H1 (cell line): ENCODE data around the gene CMIP. TPM values are rescaled to one million over a fixed set of nuclear protein-coding genes. Genes with fewer than 3 reads are reported as not detected.

Source experiments
- CTCF ChIA-PET: fragments of 300-600 bp; sonication (Branson Sonifier 250); formaldehyde crosslinking; loops from one replicate; lab custom pipeline; 2021; ENCODE audit not compliant: partially characterized antibody; lab: Charles Lee
- POLR2A ChIA-PET: fragments of 300-600 bp; sonication (Branson Sonifier 250); formaldehyde crosslinking; loops from one replicate; lab custom pipeline; 2021; ENCODE audit warnings: inconsistent platforms; ENCODE audit not compliant: partially characterized antibody; lab: Charles Lee
- DNase-seq, 2 experiments: peaks; one replicate each; pipeline versions ENCODE4 v3.0.0 to v3.0.0-alpha.2; 2010 to 2022; ENCODE audit warnings: low spot score in 2 of 2, low read depth in 1 of 2, mixed read lengths in 1 of 2
- FAIRE-seq: peaks from 2 replicates; lab custom pipeline; 2011; peaks lifted over from hg19 to GRCh38; lab: Jason Lieb, UNC
- H2AFZ ChIP-seq: 2 replicates; pipeline ENCODE4 v1.8.1; 2012; ENCODE audit warnings: low read length, inconsistent platforms
- H2AK5ac ChIP-seq: 2 replicates; pipeline ENCODE4 v1.6.1; 2013; ENCODE audit warnings: low read depth, low read length
- H2BK120ac ChIP-seq: replicated peaks from 2 replicates; pipeline ENCODE3; 2013; ENCODE audit warnings: low read depth, low read length, inconsistent platforms
- H2BK12ac ChIP-seq: 2 replicates; pipeline ENCODE4 v1.6.1; 2013; ENCODE audit warnings: low read depth, low read length
- H2BK15ac ChIP-seq: 2 replicates; pipeline ENCODE4 v1.6.1; 2013; ENCODE audit warnings: low read length
- H2BK20ac ChIP-seq: 2 replicates; pipeline ENCODE4 v1.6.1; 2013; ENCODE audit warnings: low read length
- H2BK5ac ChIP-seq: 2 replicates; pipeline ENCODE4 v1.6.1; 2013; ENCODE audit warnings: low read depth, low read length
- H3K14ac ChIP-seq: 2 replicates; pipeline ENCODE4 v1.6.1; 2013; ENCODE audit warnings: inconsistent platforms; ENCODE audit not compliant: insufficient read length
- H3K18ac ChIP-seq: 2 replicates; pipeline ENCODE4 v1.6.1; 2013; ENCODE audit warnings: low read length; ENCODE audit errors: extremely low read depth
- H3K23ac ChIP-seq: 2 replicates; pipeline ENCODE4 v1.6.1; 2013; ENCODE audit warnings: inconsistent platforms; ENCODE audit not compliant: insufficient read length
- H3K23me2 ChIP-seq: 2 replicates; pipeline ENCODE4 v1.6.1; 2013; ENCODE audit warnings: low read depth, low read length
- H3K27ac ChIP-seq: 2 replicates; pipeline ENCODE4 v1.6.1; 2011; ENCODE audit warnings: low read depth, low read length, inconsistent platforms
- H3K27me3 ChIP-seq, 4 experiments: replicated peaks in 1 of 4; 1 replicate in 1 of 4; 2 replicates in 3 of 4; pipeline versions ENCODE4 v1.6.1 to v1.8.1; 2011 to 2013; ENCODE audit warnings: low read length in 3 of 4, mild to moderate bottlenecking in 3 of 4, inconsistent platforms in 2 of 4, mixed read lengths in 2 of 4, moderate library complexity in 1 of 4; ENCODE audit not compliant: control insufficient read depth in 3 of 4, insufficient read depth in 3 of 4; ENCODE audit errors: extremely low read depth in 1 of 4
- H3K36me3 ChIP-seq, 4 experiments: 2 replicates each; pipeline versions ENCODE4 v1.6.1 to v1.8.1; 2011 to 2013; ENCODE audit warnings: mild to moderate bottlenecking in 4 of 4, low read length in 3 of 4, moderate library complexity in 2 of 4, control low read depth in 1 of 4, inconsistent platforms in 1 of 4; ENCODE audit not compliant: insufficient read depth in 4 of 4, control insufficient read depth in 2 of 4
- H3K4ac ChIP-seq: replicated peaks from 2 replicates; pipeline ENCODE3; 2013; ENCODE audit warnings: low read length, low read depth, mixed read lengths, inconsistent platforms; ENCODE audit not compliant: insufficient read length
- H3K4me1 ChIP-seq, 4 experiments: replicated peaks in 1 of 4; 1 replicate in 1 of 4; 2 replicates in 3 of 4; pipeline versions ENCODE4 v1.6.1 to v1.8.1; 2011 to 2013; ENCODE audit warnings: low read length in 3 of 4, inconsistent platforms in 2 of 4, mixed read lengths in 1 of 4; ENCODE audit not compliant: insufficient read depth in 4 of 4, control insufficient read depth in 3 of 4
- H3K4me2 ChIP-seq, 2 experiments: 2 replicates each; pipeline versions ENCODE4 v1.6.1 to v1.8.1; 2011 to 2013; ENCODE audit warnings: low read depth in 2 of 2, low read length in 2 of 2, control low read depth in 1 of 2, inconsistent platforms in 1 of 2, mild to moderate bottlenecking in 1 of 2; ENCODE audit not compliant: insufficient read depth in 1 of 2
- H3K4me3 ChIP-seq, 4 experiments: fragments of 200-600, 300-600 bp in 1 of 4; sonication (generic), shearing (Covaris generic), sonication (Bioruptor Twin) in 1 of 4; 2 replicates each; pipeline versions ENCODE4 v1.5.1 to v1.8.1; 2011 to 2016; ENCODE audit warnings: low read length in 4 of 4, low read depth in 3 of 4, control low read depth in 2 of 4, inconsistent platforms in 2 of 4, mild to moderate bottlenecking in 2 of 4, mixed read lengths in 1 of 4, moderate library complexity in 1 of 4; ENCODE audit not compliant: insufficient read depth in 2 of 4; ENCODE audit errors: extremely low read depth in 1 of 4
- H3K56ac ChIP-seq: replicated peaks from 2 replicates; pipeline ENCODE3; 2013; ENCODE audit warnings: low read depth, mild to moderate bottlenecking, mixed read lengths, low read length, inconsistent platforms; ENCODE audit not compliant: insufficient read length
- H3K79me1 ChIP-seq: 2 replicates; pipeline ENCODE4 v1.6.1; 2013; ENCODE audit warnings: low read depth, low read length, control low read depth
- H3K79me2 ChIP-seq, 2 experiments: 2 replicates each; pipeline versions ENCODE4 v1.6.1 to v1.8.1; 2012 to 2013; ENCODE audit warnings: low read length in 2 of 2, mild to moderate bottlenecking in 2 of 2, inconsistent platforms in 1 of 2; ENCODE audit not compliant: insufficient read depth in 2 of 2, control insufficient read depth in 1 of 2
- H3K9ac ChIP-seq, 4 experiments: replicated peaks in 1 of 4; 1 replicate in 1 of 4; 2 replicates in 3 of 4; pipeline versions ENCODE4 v1.6.1 to v1.8.1; 2011 to 2013; ENCODE audit warnings: low read depth in 3 of 4, low read length in 3 of 4, control low read depth in 2 of 4, mild to moderate bottlenecking in 2 of 4, moderate library complexity in 2 of 4, inconsistent platforms in 1 of 4; ENCODE audit errors: extremely low read depth in 1 of 4
- H3K9me3 ChIP-seq, 2 experiments: 2 replicates each; pipeline versions ENCODE4 v1.6.1 to v1.8.1; 2012 to 2013; ENCODE audit warnings: mild to moderate bottlenecking in 2 of 2, moderate library complexity in 2 of 2, control low read depth in 1 of 2, inconsistent platforms in 1 of 2, low read depth in 1 of 2, low read length in 1 of 2, mixed read lengths in 1 of 2; ENCODE audit not compliant: insufficient read depth in 2 of 2
- H4K20me1 ChIP-seq, 2 experiments: replicated peaks in 1 of 2; 2 replicates each; pipeline versions ENCODE3 to v1.8.1; 2011 to 2013; ENCODE audit warnings: inconsistent platforms in 2 of 2, low read length in 2 of 2, mild to moderate bottlenecking in 1 of 2; ENCODE audit not compliant: insufficient read depth in 2 of 2, control insufficient read depth in 1 of 2
- H4K5ac ChIP-seq: 2 replicates; pipeline ENCODE4 v1.6.1; 2013; ENCODE audit warnings: low read length, low read depth, mixed read lengths, inconsistent platforms; ENCODE audit not compliant: insufficient read length
- H4K8ac ChIP-seq: 2 replicates; pipeline ENCODE4 v1.8.0; 2013; ENCODE audit warnings: mild to moderate bottlenecking, moderate library complexity, low read length, inconsistent platforms; ENCODE audit not compliant: insufficient read depth; ENCODE audit errors: extremely low read depth
- H4K91ac ChIP-seq: replicated peaks from 2 replicates; pipeline ENCODE3; 2013; ENCODE audit warnings: low read length, mixed read lengths, inconsistent platforms; ENCODE audit not compliant: insufficient read length
- CBX8 ChIP-seq: fragments of 300-800, 300-1000 bp; sonication (generic); IDR thresholded peaks from 2 replicates; pipeline ENCODE4 v1.7.1; 2016; ENCODE audit warnings: low read depth, low read length, borderline replicate concordance
- CEBPB ChIP-seq: IDR thresholded peaks from 2 replicates; pipeline ENCODE4 v1.6.1; 2012; ENCODE audit warnings: low read depth, low read length
- EGR1 ChIP-seq: IDR thresholded peaks from 2 replicates; pipeline ENCODE4 v1.6.1; 2011; ENCODE audit warnings: low read depth, low read length, borderline replicate concordance
- JUND ChIP-seq: IDR thresholded peaks from 2 replicates; pipeline ENCODE4 v1.6.1; 2011; ENCODE audit warnings: mild to moderate bottlenecking, improper control_type of control experiment, low read length
- KDM4A ChIP-seq: IDR thresholded peaks from one replicate; pipeline ENCODE4 v1.7.1; 2012; ENCODE audit warnings: low read depth, mild to moderate bottlenecking, moderate library complexity, low read length, inconsistent platforms; ENCODE audit not compliant: severe bottlenecking
- POLR2AphosphoS5 ChIP-seq: IDR thresholded peaks from 2 replicates; pipeline ENCODE4 v1.6.1; 2011; ENCODE audit warnings: low read depth, low read length
- TAF1 ChIP-seq: IDR thresholded peaks from 2 replicates; pipeline ENCODE4 v1.6.1; 2011; ENCODE audit warnings: mild to moderate bottlenecking, low read depth, low read length
- WGBS, 2 experiments: shearing (Covaris generic) in 1 of 2; methylation state at CpG; one replicate each; pipeline versions ENCODE4 v1.1.6 to v1.1.7; 2013 to 2015; ENCODE audit warnings: low lambda C conversion rate in 2 of 2, mixed read lengths in 2 of 2, inconsistent platforms in 1 of 2, low coverage in 1 of 2, missing lambda C conversion rate in 1 of 2; ENCODE audit not compliant: insufficient replicate concordance in 2 of 2, insufficient coverage in 1 of 2, insufficient read length in 1 of 2; ENCODE audit errors: extremely low coverage in 1 of 2, missing lambda C conversion rate in 1 of 2; 5-methylcytosine and 5-hydroxymethylcytosine counted together
- polyA plus RNA-seq, 7 experiments: library from polyadenylated mRNA; depleted of rRNA in 3 of 7; stranded (reverse) in 5 of 7; unstranded in 2 of 7; fragments of >200 nt in 5 of 7; fragments of 200-250 nt in 2 of 7; gene quantifications; 1 replicate in 5 of 7; 2 replicates in 1 of 7; 4 replicates in 1 of 7; pipeline versions ENCODE4 v1.2.1 to v1.2.3, GENCODE V29; 2011 to 2013; ENCODE audit warnings: missing spikeins in 2 of 7, mixed read lengths in 2 of 7
- total RNA-seq: library from RNA; stranded (reverse); fragmentation: NEBNext Ultra II Directional; extraction: Animal tissue kit (Norgen Biotek cat#: 25700); gene quantifications from 2 replicates; pipeline ENCODE4 v1.2.1, GENCODE V29; 2021

Gene CMIP
- total and polyA plus RNA-seq, 2 of the 8 experiments (the other 6 are each of a cell fraction or from before 2014, with no cell fraction given): 7.9 to 53.2 TPM

- Histone ChIP-seq H3K56ac (no peak overlapping the region), H4K20me1 (peaks cover 18 to 44% of the 10 kb centered on the region in 2 experiments), H4K91ac (no peak overlapping the region), H3K4ac (no peak overlapping the region), H4K5ac (no peak overlapping the region), H3K4me3 (no peak overlapping the region), H4K8ac (no peak overlapping the region), H3K4me1 (peaks cover 2 to 7% (median 4%) of the 10 kb centered on the region in 4 experiments; a peak in 4 of 7 replicates), H3K14ac (no peak overlapping the region), H3K23me2 (no peaks in the 10 kb centered on the region), H3K4me2 (no peak overlapping the region), H3K27me3 (no peaks in the 10 kb centered on the region), H3K79me2 (peaks cover 16 to 97% of the 10 kb centered on the region in 2 experiments), H3K18ac (no peak overlapping the region), H3K9ac (no peak overlapping the region), H2BK15ac (no peak overlapping the region), H2BK5ac (0 out of 2 replicates have a peak overlapping the region, but pooled peaks have one; percentile 2), H3K9me3 (no peaks in the 10 kb centered on the region), H2AK5ac (no peak overlapping the region), H3K36me3 (no peaks in the 10 kb centered on the region; a peak in 1 of 8 replicates), H2BK20ac (no peak overlapping the region), H3K23ac (no peak overlapping the region), H3K79me1 (peaks cover 44% of the 10 kb centered on the region), H2BK120ac (no peak overlapping the region), H3K27ac (no peak overlapping the region), H2AFZ (no peak overlapping the region), H2BK12ac (no peak overlapping the region)
- 100% methylated on average over 5 of the region's 5 CpGs; no CpG with 5 or more reads in 1 of the 2 experiments for WGBS, 2 experiments
- ChIA-PET CTCF (interaction anchor here (0.9 to 1.5 kb wide), 3 partner anchors 60 to 412 kb away, joined by 3 to 4 read pairs (median 3); no protein-coding TSS in a partner anchor), POLR2A (interaction anchor here (0.8 kb wide), 1 partner anchor 9 kb away, joined by 3 read pairs; no protein-coding TSS in a partner anchor)
- DNase-seq: no peak
- FAIRE-seq: no peak
- no peak for TF ChIP-seq CBX8
- TF ChIP-seq JUND: no peak
- TF ChIP-seq TAF1: no peak
- no peak for TF ChIP-seq CEBPB
- TF ChIP-seq KDM4A: no peak
- no peak for TF ChIP-seq EGR1
- no peak for TF ChIP-seq POLR2AphosphoS5
Observed at GRCh38 chr16:81464279-81464678, 19.7 kb downstream of the CMIP start.
